Adrenal gland (tissue), 12 donors: Measurements from ENCODE around the gene COX7A2. TPM values are rescaled to one million over a fixed set of nuclear protein-coding genes. Genes with fewer than 3 reads are reported as not detected.
A peak's percentile ranks its signal among the peaks of the same experiment; 100 is the strongest.

Experiments used
- DNase-seq, 7 donors: peaks; one replicate each; pipeline ENCODE4 v3.0.0-alpha.2; 2019 to 2020
- H3K27ac ChIP-seq, 5 donors: fragments of 200-600 bp; sonication (generic) in 4 of 5; 1 replicate in 3 of 5; 2 replicates in 2 of 5; pipeline versions ENCODE4 v1.5.1 to v1.8.0; 2016 to 2020; ENCODE audit warnings: mild to moderate bottlenecking in 1 of 5
- H3K27me3 ChIP-seq: fragments of 200-600 bp; 2 replicates; pipeline ENCODE4 v1.8.0; 2021
- H3K36me3 ChIP-seq, 2 donors: fragments of 200-600 bp; replicated peaks in 1 of 2; 1 replicate in 1 of 2; 2 replicates in 1 of 2; pipeline versions ENCODE4 v1.5.1 to v1.8.0; 2018 to 2022
- H3K4me1 ChIP-seq, 2 donors: fragments of 200-600 bp; replicated peaks in 1 of 2; 1 replicate in 1 of 2; 2 replicates in 1 of 2; pipeline versions ENCODE4 v1.5.1 to v1.8.0; 2018 to 2021
- H3K4me3 ChIP-seq, 4 donors: fragments of 200-600 bp; sonication (generic) in 3 of 4; one replicate each; pipeline ENCODE4 v1.5.1; 2016 to 2018
- H3K9me3 ChIP-seq, 3 donors: fragments of 200-600 bp; sonication (generic) in 1 of 3; replicated peaks in 1 of 3; 1 replicate in 2 of 3; 2 replicates in 1 of 3; pipeline versions ENCODE4 v1.5.1 to v1.8.0; 2016 to 2021
- CTCF ChIP-seq, 6 experiments: fragments of 450-650 bp in 4 of 6; fragments of 200-600 bp in 2 of 6; sonication (generic) in 1 of 6; IDR thresholded peaks; 1 replicate in 5 of 6; 2 replicates in 1 of 6; pipeline versions ENCODE4 v1.5.1 to v1.8.0; 2016 to 2021; ENCODE audit warnings: antibody characterized with exemption in 6 of 6, mild to moderate bottlenecking in 2 of 6, moderate library complexity in 1 of 6
- POLR2A ChIP-seq, 2 donors: fragments of 450-650 bp; IDR thresholded peaks; one replicate each; pipeline ENCODE4 v1.6.1; 2017; ENCODE audit warnings: antibody characterized with exemption in 2 of 2, mild to moderate bottlenecking in 2 of 2, moderate library complexity in 1 of 2
- WGBS, 4 donors: extraction: QIAGEN DNeasy Blood & Tissue Kit in 2 of 4; methylation state at CpG; one replicate each; pipeline versions ENCODE4 v1.1.5 to v1.1.7; 2013 to 2017; 5-methylcytosine and 5-hydroxymethylcytosine counted together
- intact Hi-C, 2 donors: fragments of 100-400 bp; cut with DNase I; formaldehyde crosslinking; loops; one replicate each; pipeline versions ENCODE4 v1.14.1 to v1.15.0; 2022 to 2023
- polyA plus RNA-seq, 3 donors: library from polyadenylated mRNA; stranded (reverse); fragments of 200-250 nt in 2 of 3; fragments of 350-450 nt in 1 of 3; fragmentation: Illumina TruSeq in 1 of 3; extraction: RNeasy Lipid Tissue Mini Kit (QIAGEN cat#74804) in 1 of 3; gene quantifications; one replicate each; pipeline ENCODE4 v1.2.3, GENCODE V29; 2013 to 2014
- total RNA-seq, 9 donors: library from RNA; depleted of rRNA in 4 of 9; stranded (reverse); fragments of >200 nt in 4 of 9; fragments of 120-200 nt in 1 of 9; fragmentation: NEBNext Ultra II Directional in 1 of 9; extraction: Animal tissue kit (Norgen Biotek cat#: 25700) in 1 of 9; gene quantifications; one replicate each; pipeline versions ENCODE4 v1.1.0 to v1.2.4, GENCODE V29; 2013 to 2023
- donor health status: healthy with polysubstance abuse.
- donor health status: Bipolar disorder and iron deficiency.
- donor health status: DM: yes; HTN: yes; CAD: no.
- donor health status: DM: no; HTN: no; CAD: no.
- donor health status: DM: no; HTN: no; CAD: no.
- donor health status: DM: yes; HTN: yes; CAD: no.

COX7A2 gene
- total and polyA plus RNA-seq, 12 donors: 150 to 675 (median 336) TPM

- Histone ChIP-seq H3K9me3 (no peaks in the 10 kb centered on the region), H3K27me3 (no peaks in the 10 kb centered on the region), H3K4me1 (peaks cover 7 to 26% of the 10 kb centered on the region in 2 donors), H3K27ac (no peak overlapping the region), H3K4me3 (no peak overlapping the region), H3K36me3 (no peaks in the 10 kb centered on the region)
- TF ChIP-seq POLR2A (IDR thresholded peaks at IDR 0.05) (no peak), CTCF (IDR thresholded peaks at IDR 0.05) (no peak)
- DNase-seq: no peak
- 86 to 97% (median 93%) methylated on average over 2 of the region's 2 CpGs for WGBS, 4 donors
- intact Hi-C loops: no loop called here
These were observed 43.4 kb upstream of the COX7A2 start for GRCh38 chr6:75286955-75287354.

GRCh38 chr6:75285283-75285639 is 41.7 kb upstream of the COX7A2 start:
- WGBS, 4 donors: 1 to 3% (median 1%) methylated on average over 6 of the region's 6 CpGs
- no peak for DNase-seq
- intact Hi-C loops: no loop called here
- Histone ChIP-seq H3K9me3 (no peaks in the 10 kb centered on the region), H3K27me3 (no peaks in the 10 kb centered on the region), H3K4me1 (peaks cover 7 to 43% of the 10 kb centered on the region in 2 donors), H3K27ac (peak overlapping the region; percentile 35 to 94 (median 85)), H3K36me3 (no peaks in the 10 kb centered on the region), H3K4me3 (peak overlapping the region in 3 of 4 donors; percentile 63 to 90 (median 74))
- TF ChIP-seq POLR2A (IDR thresholded peaks at IDR 0.05) (no peak), CTCF (IDR thresholded peaks at IDR 0.05) (no peak)

DNA sequence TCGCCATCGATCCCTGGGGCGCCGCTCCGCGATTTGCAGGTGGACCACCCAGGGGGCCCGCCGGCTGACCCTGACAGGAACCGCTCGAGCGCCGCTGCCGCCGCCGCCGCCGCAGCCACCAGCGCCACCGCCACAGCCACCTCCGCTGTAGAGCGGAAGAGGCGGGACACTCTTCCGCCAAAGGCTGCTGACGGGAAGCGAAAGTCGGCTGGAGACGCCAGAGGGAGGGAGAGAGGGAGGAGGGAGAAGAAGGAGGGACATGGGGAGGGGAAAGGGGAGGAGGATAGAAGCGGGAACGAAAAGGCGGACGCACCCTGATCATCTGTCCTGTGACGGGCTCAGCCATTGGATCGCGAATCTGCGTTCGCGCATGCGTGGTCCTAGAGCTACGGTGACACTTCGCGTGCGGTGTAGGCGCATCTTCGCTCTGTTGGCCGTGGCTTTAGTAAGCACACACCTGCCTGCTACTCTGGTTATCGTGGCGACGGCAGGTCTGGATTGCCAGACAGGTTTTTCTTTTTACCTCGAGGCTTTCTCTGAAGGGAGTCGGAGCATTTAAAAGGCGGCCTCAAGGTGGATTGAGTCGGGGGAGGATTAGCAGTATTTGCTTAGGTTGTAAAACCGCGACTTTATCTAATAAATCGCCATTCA is 41.2 kb upstream of the COX7A2 start, which contains the start of gene TMEM30A:
TMEM30A (minus strand) TSS at position 161 of the 651 bp plus-strand sequence; CDS start at position 7, 154 bp downstream.
- Histone ChIP-seq H3K9me3 (no peaks in the 10 kb centered on the region), H3K27ac (peak within 1 kb of the TSS; percentile 81 to 94 (median 85)), H3K27me3 (no peaks in the 10 kb centered on the region), H3K4me1 (peaks cover 11 to 48% of the 10 kb centered on the region in 2 donors), H3K4me3 (peak within 1 kb of the TSS; percentile 74 to 99 (median 90)), H3K36me3 (no peaks in the 10 kb centered on the region)
- DNase-seq: peak; percentile 97 to 99 (median 99)
- intact Hi-C loops: no loop called here
- 0 to 1% (median 0%) methylated on average over 37 to 55 of the region's 55 CpGs for WGBS, 4 donors
- TF ChIP-seq POLR2A (IDR thresholded peaks at IDR 0.05) (peak; percentile 63 to 91), CTCF (IDR thresholded peaks at IDR 0.05) (no peak)

GRCh38 chr6:75283907-75284631 is 40.5 kb upstream of the COX7A2 start:
- Histone ChIP-seq H3K27me3 (no peaks in the 10 kb centered on the region), H3K27ac (peak overlapping the region; percentile 81 to 94 (median 85)), H3K9me3 (no peaks in the 10 kb centered on the region), H3K4me1 (peaks cover 15 to 55% of the 10 kb centered on the region in 2 donors), H3K4me3 (peak overlapping the region; percentile 74 to 99 (median 90)), H3K36me3 (no peaks in the 10 kb centered on the region)
- 0 to 1% (median 0%) methylated on average over 22 to 36 of the region's 36 CpGs for whole genome bisulfite sequencing, 4 donors
- intact Hi-C loops: no loop called here
- no peak for TF ChIP-seq POLR2A (IDR thresholded peaks at IDR 0.05)
- TF ChIP-seq CTCF (IDR thresholded peaks at IDR 0.05): no peak
- DNase-seq: peak in 1 of 7 donors; percentile 2
